Stimulated activated CD8-positive, alpha-beta memory T cell treated with anti-CD3 and anti-CD28 coated beads, Interleukin-2, amount 100 ng/mL, for 1 hour (primary cell): ENCODE results near the gene SLC2A8.

ENCODE experiments used
- DNase-seq, 2 donors: peaks; one replicate each; pipeline ENCODE4 v3.0.0-alpha.2; 2020; ENCODE audit warnings: low read depth in 2 of 2

Gene SLC2A8

GRCh38 chr9:127457191-127457878 lies 60.4 kb downstream of the SLC2A8 start:
- no peak for DNase-seq
